GM12872 (cell line): ENCODE data around the gene ATP8B4.

Experiments
- TF ChIP-seq, protein P1 (sequence below): IDR thresholded peaks from 3 replicates; pipeline ENCODE4 v1.5.1; 2011; ENCODE audit warnings: low read depth, mild to moderate bottlenecking, low read length, moderate library complexity; ENCODE audit not compliant: insufficient read depth

ATP8B4 gene

GRCh38 chr15:49887659-49888322 is 231.2 kb downstream of the ATP8B4 start:
- TF ChIP-seq, protein P1, sequence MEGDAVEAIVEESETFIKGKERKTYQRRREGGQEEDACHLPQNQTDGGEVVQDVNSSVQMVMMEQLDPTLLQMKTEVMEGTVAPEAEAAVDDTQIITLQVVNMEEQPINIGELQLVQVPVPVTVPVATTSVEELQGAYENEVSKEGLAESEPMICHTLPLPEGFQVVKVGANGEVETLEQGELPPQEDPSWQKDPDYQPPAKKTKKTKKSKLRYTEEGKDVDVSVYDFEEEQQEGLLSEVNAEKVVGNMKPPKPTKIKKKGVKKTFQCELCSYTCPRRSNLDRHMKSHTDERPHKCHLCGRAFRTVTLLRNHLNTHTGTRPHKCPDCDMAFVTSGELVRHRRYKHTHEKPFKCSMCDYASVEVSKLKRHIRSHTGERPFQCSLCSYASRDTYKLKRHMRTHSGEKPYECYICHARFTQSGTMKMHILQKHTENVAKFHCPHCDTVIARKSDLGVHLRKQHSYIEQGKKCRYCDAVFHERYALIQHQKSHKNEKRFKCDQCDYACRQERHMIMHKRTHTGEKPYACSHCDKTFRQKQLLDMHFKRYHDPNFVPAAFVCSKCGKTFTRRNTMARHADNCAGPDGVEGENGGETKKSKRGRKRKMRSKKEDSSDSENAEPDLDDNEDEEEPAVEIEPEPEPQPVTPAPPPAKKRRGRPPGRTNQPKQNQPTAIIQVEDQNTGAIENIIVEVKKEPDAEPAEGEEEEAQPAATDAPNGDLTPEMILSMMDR, result no peak

DNA sequence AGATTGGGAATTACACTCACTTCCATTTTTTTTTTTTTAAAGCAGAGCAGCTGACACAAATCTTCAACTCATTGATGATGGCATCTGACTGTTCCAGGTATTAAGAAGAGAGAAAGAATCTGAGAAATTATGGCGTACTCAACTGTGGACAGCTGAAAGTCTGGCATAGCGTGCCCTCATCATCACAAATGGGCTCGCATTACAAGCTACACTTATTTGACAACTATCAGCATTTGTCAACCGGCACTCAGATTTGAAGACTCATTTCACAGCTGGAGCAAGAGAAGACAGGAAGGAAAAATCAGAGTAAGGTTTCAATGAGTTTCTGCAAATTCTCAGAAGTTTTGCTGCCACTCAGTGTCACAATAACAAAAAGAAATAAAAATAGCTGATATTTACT is 235.9 kb downstream of the ATP8B4 start:
- TF ChIP-seq, protein P1, result no peak

DNA sequence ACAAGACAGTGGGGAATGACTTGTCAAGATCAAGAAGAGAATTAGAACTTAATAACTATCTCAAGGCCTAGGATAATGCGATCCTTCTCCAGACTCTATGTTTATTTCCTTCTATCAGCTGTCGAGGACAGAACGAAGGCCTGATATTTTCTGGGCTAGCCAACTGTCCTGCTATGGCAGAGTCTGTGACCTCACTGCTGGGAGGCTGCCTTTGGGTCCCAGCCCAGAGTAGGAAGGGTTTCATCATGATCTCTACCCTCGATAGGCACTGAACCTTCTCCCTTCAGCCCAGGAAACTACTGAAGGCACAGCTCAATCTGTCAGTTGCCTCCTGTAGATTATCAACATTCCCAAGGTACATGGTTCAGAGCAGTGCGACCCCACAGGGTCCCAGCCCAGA is 237.2 kb downstream of the ATP8B4 start:
- TF ChIP-seq, protein P1, result no peak

DNA sequence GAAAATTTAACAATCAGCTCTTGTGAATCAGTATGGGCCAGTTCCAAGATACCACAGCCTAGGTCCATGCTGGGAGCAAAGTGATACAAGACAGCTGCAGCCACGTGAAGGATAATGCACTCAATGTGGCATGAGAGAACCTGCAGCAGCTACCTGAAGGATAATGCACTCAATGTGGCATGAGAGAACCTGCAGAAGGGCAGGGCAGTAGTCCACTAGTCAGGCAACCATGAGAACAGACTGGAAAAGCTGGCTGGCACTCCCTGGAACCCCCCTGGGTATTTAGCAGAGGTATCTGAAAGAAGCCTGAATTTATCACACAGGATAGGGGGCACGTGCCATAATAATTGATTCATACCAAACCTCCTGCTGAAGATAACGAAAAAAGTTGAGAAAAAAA is 237.6 kb downstream of the ATP8B4 start:
- TF ChIP-seq, protein P1, result no peak

- TF ChIP-seq, protein P1, result no peak
Observed at GRCh38 chr15:49877873-49878521, 241.0 kb downstream of the ATP8B4 start.

GRCh38 chr15:49877117-49877872 is 241.7 kb downstream of the ATP8B4 start:
- TF ChIP-seq, protein P1, result no peak

DNA sequence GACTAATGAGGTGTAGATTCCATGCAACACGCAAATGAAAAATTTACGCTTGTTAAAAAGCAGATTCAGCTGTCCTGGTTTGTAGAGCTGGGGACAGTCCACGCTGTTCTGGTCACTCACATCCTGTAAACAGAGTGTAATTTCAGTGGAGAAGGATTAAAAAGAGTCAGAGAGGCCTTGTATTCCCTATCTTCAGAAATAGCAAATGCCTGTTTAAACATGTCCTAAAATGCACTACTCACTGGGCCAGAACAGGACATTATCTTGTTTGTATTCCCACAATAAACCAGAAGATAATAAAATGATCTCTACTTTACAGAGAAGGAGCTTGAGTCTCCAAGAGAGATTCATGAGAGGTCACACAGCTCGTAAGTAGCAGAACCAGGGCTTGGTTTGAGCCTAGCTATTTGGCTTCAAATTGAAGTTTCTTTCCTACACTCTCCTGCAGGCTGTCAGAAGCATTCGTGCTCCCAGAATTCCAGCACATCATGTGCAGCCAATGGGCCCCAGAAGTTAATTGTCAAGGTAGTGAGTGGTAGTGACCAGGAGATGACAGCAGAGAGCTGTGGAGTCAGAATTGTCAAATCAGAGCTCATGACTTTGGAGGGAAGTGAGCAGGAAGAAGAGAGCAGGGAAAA is 242.5 kb downstream of the ATP8B4 start:
- TF ChIP-seq, protein P1, result peak; percentile 56
